ENCODE measurements around the gene AGK.
A peak's percentile ranks its signal among the peaks of the same experiment; 100 is the strongest.

Gene AGK

GRCh38 chr7:141700848-141701371, 149.7 kb downstream of the AGK start:
- Mint-ChIP-seq H3K4me1 (peaks cover 51% of the 10 kb centered on the region), H3K36me3 (ENCODE audit: low read depth) (peaks cover 2% of the 10 kb centered on the region), H3K4me3 (peak overlapping the region; percentile 81), H3K9me3 (no peaks in the 10 kb centered on the region), H3K27ac (peak overlapping the region; percentile 77), H3K27me3 (no peaks in the 10 kb centered on the region)
- ATAC-seq = no peak
- peak; percentile 16 for DNase-seq

DNA sequence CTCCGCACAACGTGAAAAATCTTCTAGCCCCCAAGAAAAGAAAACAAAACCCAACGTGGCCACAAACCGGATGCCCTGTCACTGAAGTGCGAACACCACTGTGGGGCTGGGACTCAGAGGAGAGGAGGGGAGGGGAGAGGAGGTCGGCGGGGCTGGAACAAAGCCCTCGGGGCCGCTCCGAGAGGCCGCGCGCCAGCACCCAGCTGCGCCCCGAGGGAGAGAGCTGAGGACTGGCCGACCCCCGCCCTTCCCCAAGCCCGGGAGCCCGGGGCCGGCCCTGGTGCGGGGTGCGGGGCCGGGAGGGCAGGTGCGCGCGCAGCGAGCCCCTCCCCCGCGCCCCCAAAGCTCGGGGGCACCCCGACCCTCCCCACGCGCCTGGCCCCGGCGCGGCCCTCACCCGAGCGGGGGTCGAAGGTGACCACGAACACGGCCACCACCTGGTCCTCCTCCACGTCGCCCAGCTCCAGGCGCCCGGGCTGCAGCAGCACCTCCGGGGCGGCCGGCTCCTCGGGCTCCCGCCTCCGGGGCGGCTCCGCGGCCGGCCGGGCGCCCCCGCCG, 150.4 kb downstream of the AGK start:
- Mint-ChIP-seq H3K36me3 (ENCODE audit: low read depth) (peaks cover 2% of the 10 kb centered on the region), H3K27me3 (no peaks in the 10 kb centered on the region), H3K4me3 (peak overlapping the region; percentile 81), H3K4me1 (peaks cover 48% of the 10 kb centered on the region), H3K9me3 (no peaks in the 10 kb centered on the region), H3K27ac (no peak overlapping the region)
- DNase-seq (peak; percentile 70), ATAC-seq (peak; percentile 86)

DNA sequence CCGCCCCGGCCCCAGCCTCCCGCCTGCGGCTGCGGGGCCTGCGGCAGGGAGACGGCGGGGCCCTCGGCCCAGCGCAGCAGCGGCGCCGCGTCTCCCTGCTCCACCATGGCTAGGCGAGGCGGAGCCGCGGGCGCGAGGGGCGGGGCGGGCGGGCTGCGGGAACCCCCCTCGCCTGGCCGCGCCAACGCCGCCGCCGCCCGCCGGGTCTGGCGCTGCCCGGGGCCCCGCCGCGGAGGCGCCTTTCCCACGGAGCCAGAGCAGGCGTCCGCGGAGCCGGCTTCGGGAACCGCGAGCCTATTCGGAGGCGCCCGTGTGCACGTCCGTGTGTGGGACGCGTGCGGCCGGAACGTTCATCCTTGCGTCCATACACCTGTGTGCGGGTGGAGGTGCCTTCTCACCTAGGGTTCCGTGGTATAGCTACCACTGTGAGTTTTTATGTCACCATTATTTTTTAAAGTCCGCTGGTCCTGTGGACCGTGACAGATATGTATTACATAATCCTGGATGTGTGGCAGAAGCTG, 150.9 kb downstream of the AGK start, which contains the start of gene DENND11:
Gene DENND11 (minus strand): TSS at position 120 of the 521 bp plus-strand sequence. CDS start 13 bp downstream, at position 107.
- peak; percentile 70 for ATAC-seq
- Mint-ChIP-seq H3K27me3 (no peaks in the 10 kb centered on the region), H3K4me1 (peaks cover 42% of the 10 kb centered on the region), H3K27ac (peak within 1 kb of the TSS; percentile 77), H3K9me3 (no peaks in the 10 kb centered on the region), H3K36me3 (ENCODE audit: low read depth) (peaks cover 2% of the 10 kb centered on the region), H3K4me3 (peak within 1 kb of the TSS; percentile 81)
- DNase-seq = peak; percentile 57

GRCh38 chr7:141702892-141703291, 151.7 kb downstream of the AGK start:
- H3K36me3 Mint-ChIP-seq (ENCODE audit: low read depth) = peaks cover 2% of the 10 kb centered on the region
- peaks cover 34% of the 10 kb centered on the region for H3K4me1 Mint-ChIP-seq
- DNase-seq = no peak
- H3K27me3 Mint-ChIP-seq = no peaks in the 10 kb centered on the region
- no peak for ATAC-seq
- H3K27ac Mint-ChIP-seq = no peak overlapping the region
- H3K4me3 Mint-ChIP-seq = peak overlapping the region; percentile 75
- no peaks in the 10 kb centered on the region for H3K9me3 Mint-ChIP-seq

- Mint-ChIP-seq H3K4me3 (no peak overlapping the region), H3K27me3 (no peaks in the 10 kb centered on the region)
These were observed 152.9 kb downstream of the AGK start for GRCh38 chr7:141704112-141704511.

GRCh38 chr7:141704741-141705140, 153.5 kb downstream of the AGK start:
- no peak overlapping the region for H3K27ac Mint-ChIP-seq
- no peaks in the 10 kb centered on the region for H3K9me3 Mint-ChIP-seq
- peaks cover 17% of the 10 kb centered on the region for H3K4me1 Mint-ChIP-seq
- H3K36me3 Mint-ChIP-seq (ENCODE audit: low read depth) = peaks cover 2% of the 10 kb centered on the region
- no peak overlapping the region for H3K4me3 Mint-ChIP-seq
- no peaks in the 10 kb centered on the region for H3K27me3 Mint-ChIP-seq
- ATAC-seq = no peak
- no peak for DNase-seq

More at GRCh38 chr7:141704112-141704511, 152.9 kb downstream of the AGK start:
- Mint-ChIP-seq H3K9me3 (no peaks in the 10 kb centered on the region), H3K4me1 (peaks cover 22% of the 10 kb centered on the region), H3K36me3 (ENCODE audit: low read depth) (peaks cover 2% of the 10 kb centered on the region), H3K27ac (no peak overlapping the region)
- ATAC-seq = no peak
- no peak for DNase-seq
